ENCODE data around the gene TMPRSS6.

DNA sequence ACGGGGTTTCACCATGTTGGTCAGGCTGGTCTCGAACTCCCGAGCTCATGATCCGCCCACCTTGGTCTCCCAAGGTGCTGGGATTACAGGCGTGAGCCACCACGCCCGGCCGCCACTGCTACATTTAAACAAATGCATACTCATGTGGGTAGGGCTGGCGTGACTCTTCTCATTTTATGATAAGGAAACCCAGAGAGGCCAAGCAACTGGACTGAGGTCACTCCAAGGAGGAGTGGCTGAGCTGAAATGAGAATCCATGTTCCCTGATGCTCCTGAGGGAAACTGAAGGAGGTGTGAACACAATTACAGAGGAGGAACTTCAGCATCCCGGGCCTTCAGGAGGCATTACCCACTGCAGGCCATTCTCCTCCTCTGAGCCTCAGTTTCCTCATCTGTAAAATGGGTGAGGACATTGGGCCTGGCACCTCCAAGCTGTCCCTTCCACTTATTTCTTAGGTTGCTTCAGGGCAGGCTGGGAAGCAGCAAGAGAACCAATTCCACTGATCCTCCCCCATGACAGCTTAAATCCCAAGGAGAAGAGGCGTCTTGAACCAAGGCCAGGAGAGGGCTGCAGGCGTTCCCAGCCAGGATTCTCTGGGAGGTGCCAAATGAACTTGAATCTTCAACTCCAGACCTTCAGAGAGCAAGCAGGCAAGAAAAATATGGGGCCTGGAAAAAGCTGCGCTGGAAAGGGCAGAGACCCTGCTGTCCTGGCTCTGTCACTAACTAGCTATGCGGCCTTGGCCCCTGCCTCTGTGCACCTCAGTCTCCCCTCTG, 93.2 kb downstream of the TMPRSS6 start:
- TF ChIP-seq, protein P1, sequence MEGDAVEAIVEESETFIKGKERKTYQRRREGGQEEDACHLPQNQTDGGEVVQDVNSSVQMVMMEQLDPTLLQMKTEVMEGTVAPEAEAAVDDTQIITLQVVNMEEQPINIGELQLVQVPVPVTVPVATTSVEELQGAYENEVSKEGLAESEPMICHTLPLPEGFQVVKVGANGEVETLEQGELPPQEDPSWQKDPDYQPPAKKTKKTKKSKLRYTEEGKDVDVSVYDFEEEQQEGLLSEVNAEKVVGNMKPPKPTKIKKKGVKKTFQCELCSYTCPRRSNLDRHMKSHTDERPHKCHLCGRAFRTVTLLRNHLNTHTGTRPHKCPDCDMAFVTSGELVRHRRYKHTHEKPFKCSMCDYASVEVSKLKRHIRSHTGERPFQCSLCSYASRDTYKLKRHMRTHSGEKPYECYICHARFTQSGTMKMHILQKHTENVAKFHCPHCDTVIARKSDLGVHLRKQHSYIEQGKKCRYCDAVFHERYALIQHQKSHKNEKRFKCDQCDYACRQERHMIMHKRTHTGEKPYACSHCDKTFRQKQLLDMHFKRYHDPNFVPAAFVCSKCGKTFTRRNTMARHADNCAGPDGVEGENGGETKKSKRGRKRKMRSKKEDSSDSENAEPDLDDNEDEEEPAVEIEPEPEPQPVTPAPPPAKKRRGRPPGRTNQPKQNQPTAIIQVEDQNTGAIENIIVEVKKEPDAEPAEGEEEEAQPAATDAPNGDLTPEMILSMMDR (conservative IDR thresholded peaks at IDR 0.05) = no peak
- no peak for TF ChIP-seq EZH2 (IDR thresholded peaks at IDR 0.05; ENCODE audit: low read depth)
